HepG2 (cell line): Measurements from ENCODE around the gene SURF6. TPM values are rescaled to one million over a fixed set of nuclear protein-coding genes. Genes with fewer than 3 reads are reported as not detected.
A peak's percentile ranks its signal among the peaks of the same experiment; 100 is the strongest.

ENCODE experiments used
- ATAC-seq: fragments of 200-7000 bp; cut with Tn5 transposase; 3 replicates; pipeline ENCODE4 v1.9.1; 2020; ENCODE audit warnings: mild to moderate bottlenecking, moderate library complexity
- BruUV-seq: library from RNA; stranded (reverse); fragments of 400-500 nt; replicated peaks from 2 replicates; lab custom pipeline; 2021; lab: Mats Ljungman, UMichigan
- CTCF ChIA-PET: fragments of 300-600 bp; formaldehyde crosslinking; extraction: SDS; loops from one replicate; lab custom pipeline; 2021; ENCODE audit warnings: low total read pairs, inconsistent platforms, low intra/inter-chr PET ratio; lab: Yijun Ruan, JAX
- POLR2A ChIA-PET: fragments of 350-600 bp; sonication (Branson Sonifier 250); formaldehyde crosslinking; loops from one replicate; lab custom pipeline; 2020; ENCODE audit warnings: antibody characterized with exemption, inconsistent platforms; lab: Yijun Ruan, JAX
- DNase-seq: peaks from one replicate; pipeline ENCODE4 v3.0.0-alpha.2; 2015; ENCODE audit warnings: low spot score
- FAIRE-seq: peaks from 3 replicates; lab custom pipeline; 2011; peaks lifted over from hg19 to GRCh38; lab: Jason Lieb, UNC
- H2AFZ ChIP-seq: one replicate; pipeline ENCODE4 v1.6.1; 2011; ENCODE audit warnings: low read length, inconsistent platforms
- H3K27ac ChIP-seq: fragments of 300-600 bp; 3 replicates; pipeline ENCODE4 v1.8.0; 2011; ENCODE audit warnings: mixed run types, mild to moderate bottlenecking, mixed read lengths, low read length, inconsistent platforms; ENCODE audit not compliant: insufficient read depth; ENCODE audit errors: extremely low read length
- H3K27me3 ChIP-seq, 2 experiments: fragments of 200-600 bp in 1 of 2; 2 replicates in 1 of 2; 3 replicates in 1 of 2; pipeline versions ENCODE4 v1.6.0 to v1.8.0; 2011; ENCODE audit warnings: low read length in 2 of 2, mild to moderate bottlenecking in 2 of 2, moderate library complexity in 2 of 2, inconsistent platforms in 1 of 2; ENCODE audit not compliant: insufficient read depth in 2 of 2, control insufficient read depth in 1 of 2
- H3K36me3 ChIP-seq, 2 experiments: fragments of 200-600 bp in 1 of 2; replicated peaks in 1 of 2; 2 replicates in 1 of 2; 3 replicates in 1 of 2; pipeline versions ENCODE4 v1.5.1 to v1.8.0; 2011; ENCODE audit warnings: low read length in 2 of 2, inconsistent platforms in 1 of 2; ENCODE audit not compliant: insufficient read depth in 2 of 2, control insufficient read depth in 1 of 2
- H3K4me1 ChIP-seq: 2 replicates; pipeline ENCODE4 v1.5.1; 2012; ENCODE audit warnings: low read length, inconsistent platforms; ENCODE audit not compliant: insufficient read depth
- H3K4me2 ChIP-seq: 2 replicates; pipeline ENCODE4 v1.6.0; 2011; ENCODE audit warnings: low read depth, low read length, inconsistent platforms
- H3K4me3 ChIP-seq, 3 experiments: fragments of 200-600 bp in 1 of 3; sonication (generic), shearing (Covaris generic) in 1 of 3; replicated peaks in 1 of 3; 2 replicates each; pipeline ENCODE4 v1.5.1; 2011 to 2016; ENCODE audit warnings: low read length in 3 of 3, inconsistent platforms in 2 of 3, low read depth in 2 of 3, mild to moderate bottlenecking in 2 of 3, control low read depth in 1 of 3, mixed read lengths in 1 of 3; ENCODE audit not compliant: insufficient read depth in 1 of 3
- H3K79me2 ChIP-seq: one replicate; pipeline ENCODE4 v1.6.1; 2011; ENCODE audit warnings: low read length, inconsistent platforms; ENCODE audit not compliant: insufficient read depth
- H3K9ac ChIP-seq: 2 replicates; pipeline ENCODE4 v1.6.0; 2011; ENCODE audit warnings: mild to moderate bottlenecking, low read depth, low read length, inconsistent platforms; ENCODE audit not compliant: insufficient read depth
- H3K9me3 ChIP-seq: 2 replicates; pipeline ENCODE4 v1.5.1; 2012; ENCODE audit warnings: mild to moderate bottlenecking, low read length
- H4K20me1 ChIP-seq: 2 replicates; pipeline ENCODE4 v1.6.0; 2011; ENCODE audit warnings: inconsistent platforms, mild to moderate bottlenecking, low read length, moderate library complexity; ENCODE audit not compliant: insufficient read depth
- CTCF ChIP-seq: sonication (generic); formaldehyde crosslinking; IDR thresholded peaks from 2 replicates; pipeline ENCODE4 v1.5.0; 2020; ENCODE audit warnings: mild to moderate bottlenecking, missing genetic modification reagents, moderate library complexity
- HMGA1 ChIP-seq: sonication (generic); formaldehyde crosslinking; conservative IDR thresholded peaks from 2 replicates; pipeline ENCODE4 v1.4.0; 2020; ENCODE audit warnings: missing genetic modification reagents
- KDM5A ChIP-seq: fragments of 200-600 bp; sonication (generic); IDR thresholded peaks from 2 replicates; pipeline ENCODE4 v1.7.0; 2018; ENCODE audit warnings: antibody characterized with exemption, mild to moderate bottlenecking, low read length, borderline replicate concordance
- KMT2A ChIP-seq: sonication (generic); formaldehyde crosslinking; IDR thresholded peaks from 2 replicates; pipeline ENCODE4 v1.4.0; 2020; ENCODE audit warnings: missing genetic modification reagents
- MTF2 ChIP-seq: sonication (generic); formaldehyde crosslinking; IDR thresholded peaks from 2 replicates; pipeline ENCODE4 v1.5.0; 2020; ENCODE audit warnings: missing genetic modification reagents, borderline replicate concordance
- PATZ1 ChIP-seq: sonication (generic); formaldehyde crosslinking; IDR thresholded peaks from 2 replicates; pipeline ENCODE4 v1.4.0; 2020; ENCODE audit warnings: missing genetic modification reagents
- PHF21A ChIP-seq: sonication (generic); formaldehyde crosslinking; IDR thresholded peaks from 2 replicates; pipeline ENCODE4 v1.5.0; 2020; ENCODE audit warnings: mild to moderate bottlenecking, missing genetic modification reagents
- YEATS2 ChIP-seq: sonication (generic); formaldehyde crosslinking; IDR thresholded peaks from 2 replicates; pipeline ENCODE4 v1.4.0; 2020; ENCODE audit warnings: missing genetic modification reagents, borderline replicate concordance
- ZBTB39 ChIP-seq: sonication (generic); formaldehyde crosslinking; IDR thresholded peaks from 2 replicates; pipeline ENCODE4 v1.5.0; 2020; ENCODE audit warnings: missing genetic modification reagents
- ZFP41 ChIP-seq: sonication (generic); formaldehyde crosslinking; IDR thresholded peaks from 2 replicates; pipeline ENCODE4 v1.4.0; 2020; ENCODE audit warnings: mild to moderate bottlenecking, missing genetic modification reagents, borderline replicate concordance
- ZNF230 ChIP-seq: sonication (generic); formaldehyde crosslinking; IDR thresholded peaks from 2 replicates; pipeline ENCODE4 v1.4.0; 2020; ENCODE audit warnings: mild to moderate bottlenecking, missing genetic modification reagents
- ZNF234 ChIP-seq: sonication (generic); formaldehyde crosslinking; conservative IDR thresholded peaks from 2 replicates; pipeline ENCODE4 v1.5.1; 2020; ENCODE audit warnings: mild to moderate bottlenecking, missing genetic modification reagents
- ZNF333 ChIP-seq: sonication (generic); formaldehyde crosslinking; IDR thresholded peaks from 2 replicates; pipeline ENCODE4 v1.4.0; 2020; ENCODE audit warnings: mild to moderate bottlenecking, missing genetic modification reagents, borderline replicate concordance
- ZNF547 ChIP-seq: sonication (generic); formaldehyde crosslinking; IDR thresholded peaks from 2 replicates; pipeline ENCODE4 v1.5.1; 2020; ENCODE audit warnings: mild to moderate bottlenecking, missing genetic modification reagents
- WGBS: methylation state at CpG from one replicate; pipeline ENCODE4 v1.1.6; 2017; ENCODE audit warnings: low lambda C conversion rate; 5-methylcytosine and 5-hydroxymethylcytosine counted together
- in situ Hi-C: cut with HindIII; loops from 2 replicates; pipeline ENCODE4 v1.10.0; 2017; ENCODE audit warnings: low pct_unique_long_range_greater_than_20kb; ENCODE audit not compliant: extremely low pct_ligation_motif_present
- intact Hi-C: fragments of 100-400 bp; cut with micrococcal nuclease; formaldehyde crosslinking; loops from one replicate; pipeline ENCODE4 v1.10.0; 2022; ENCODE audit not compliant: unreplicated experiment
- polyA plus RNA-seq, 8 experiments: library from polyadenylated mRNA; depleted of rRNA in 3 of 8; stranded (reverse) in 7 of 8; unstranded in 1 of 8; fragments of >200 nt; fragmentation: Illumina TruSeq in 4 of 8; extraction: Trizol in 4 of 8; gene quantifications; 2 replicates each; pipeline versions ENCODE4 v1.2.1 to v1.2.3, GENCODE V29; 2011 to 2016; ENCODE audit warnings: low read depth in 4 of 8, missing spikeins in 1 of 8, mixed read lengths in 1 of 8; ENCODE audit not compliant: insufficient read depth in 1 of 8
- total RNA-seq, 5 experiments: library from RNA; depleted of rRNA; stranded (reverse); fragments of >200 nt; fragmentation: Illumina TruSeq; extraction: Trizol; gene quantifications; 2 replicates each; pipeline ENCODE4 v1.2.3, GENCODE V29; 2016; ENCODE audit warnings: low read depth in 1 of 5

Gene SURF6
- total and polyA plus RNA-seq, 2 of the 13 experiments (the other 11 are each of a cell fraction or from before 2014, with no cell fraction given), result 5.9 to 14.7 TPM

- Histone ChIP-seq H3K36me3 (peaks cover 9 to 46% of the 10 kb centered on the region in 2 experiments), H3K4me1 (peaks cover 47% of the 10 kb centered on the region), H3K4me2 (peak overlapping the region; percentile 86), H3K9ac (peak overlapping the region; percentile 89), H3K27ac (peak overlapping the region; percentile 61), H2AFZ (no peak overlapping the region), H4K20me1 (peaks cover 20% of the 10 kb centered on the region), H3K9me3 (no peaks in the 10 kb centered on the region), H3K27me3 (no peaks in the 10 kb centered on the region; a peak in 1 of 5 replicates), H3K4me3 (peak overlapping the region; percentile 80 to 91 (median 90)), H3K79me2 (peaks cover 15% of the 10 kb centered on the region)
- in situ Hi-C loops (loop anchor here (5.0 kb wide), 2 partner anchors 51 to 131 kb away; no protein-coding TSS in a partner anchor), intact Hi-C loops (loop anchor here (5.0 kb wide), 2 partner anchors 41 to 131 kb away; no protein-coding TSS in a partner anchor)
- TF ChIP-seq MTF2 (0 out of 2 replicates have a peak, but pooled peaks have one; percentile 4), KMT2A (CRISPR knock-in tag) (0 out of 2 replicates have a peak, but pooled peaks have one; percentile 4), KDM5A (peak; percentile 61; the same call in 1 of the 2 replicates), HMGA1 (CRISPR knock-in tag) (no peak), PHF21A (CRISPR knock-in tag) (no peak), YEATS2 (no peak), ZNF230 (no peak), CTCF (CRISPR knock-in tag) (peak; percentile 14; the same call in 1 of the 2 replicates), ZNF333 (0 out of 2 replicates have a peak, but pooled peaks have one; percentile 38), PATZ1 (CRISPR knock-in tag) (0 out of 2 replicates have a peak, but pooled peaks have one; percentile 10), ZNF234 (CRISPR knock-in tag) (no peak), ZFP41 (CRISPR knock-in tag) (no peak), ZBTB39 (CRISPR knock-in tag) (0 out of 2 replicates have a peak, but pooled peaks have one; percentile 23), ZNF547 (CRISPR knock-in tag) (0 out of 2 replicates have a peak, but pooled peaks have one; percentile 8)
- ChIA-PET POLR2A (interaction anchor here (0.6 to 1.9 kb wide), 10 partner anchors 8 to 359 kb away, joined by 3 to 22 read pairs (median 4); partner anchors contain the start of genes CACFD1, MED22, RPL7A and SLC2A6), CTCF (interaction anchor here (0.7 kb wide), 2 partner anchors 47 to 48 kb away, joined by 3 read pairs; no protein-coding TSS in a partner anchor)
- DNase-seq (no peak), FAIRE-seq (no peak), ATAC-seq (peak; percentile 6)
- 0% methylated on average over 12 of the region's 31 CpGs for WGBS
- BruUV-seq, result TSS peak; percentile 61
Measured at GRCh38 chr9:133355881-133356357, 19.9 kb upstream of the SURF6 start.
